Duodenal mucosa (tissue), 2 donors: Measurements from ENCODE around the gene TNPO2.
"Not testable (repeated sequence)": the region's sequence is repeated elsewhere in the genome, so short reads cannot be mapped to it uniquely, and the experiment has no call there.

Source experiments
- H3K27ac ChIP-seq: one replicate; pipeline ENCODE4 v1.7.0; 2013; ENCODE audit warnings: low read depth, low read length
- H3K27me3 ChIP-seq, 2 donors: one replicate each; pipeline ENCODE4 v1.7.0; 2013; ENCODE audit warnings: low read length in 2 of 2, control low read depth in 1 of 2; ENCODE audit not compliant: insufficient read depth in 2 of 2, control insufficient read depth in 1 of 2
- H3K36me3 ChIP-seq, 2 donors: one replicate each; pipeline ENCODE4 v1.7.0; 2013; ENCODE audit warnings: low read length in 2 of 2, control low read depth in 1 of 2; ENCODE audit not compliant: insufficient read depth in 2 of 2, control insufficient read depth in 1 of 2
- H3K4me1 ChIP-seq, 2 donors: one replicate each; pipeline ENCODE4 v1.7.0; 2013; ENCODE audit warnings: low read length in 2 of 2, control low read depth in 1 of 2; ENCODE audit not compliant: insufficient read depth in 2 of 2, control insufficient read depth in 1 of 2
- H3K4me3 ChIP-seq, 2 donors: one replicate each; pipeline ENCODE4 v1.7.0; 2013; ENCODE audit warnings: low read length in 2 of 2, low read depth in 1 of 2
- H3K9ac ChIP-seq, 2 donors: one replicate each; pipeline ENCODE4 v1.7.0; 2013; ENCODE audit warnings: low read length in 2 of 2, low read depth in 1 of 2
- H3K9me3 ChIP-seq, 2 donors: one replicate each; pipeline ENCODE4 v1.7.0; 2013; ENCODE audit warnings: low read length in 2 of 2, control low read depth in 1 of 2; ENCODE audit not compliant: control insufficient read depth in 1 of 2

TNPO2 gene

DNA sequence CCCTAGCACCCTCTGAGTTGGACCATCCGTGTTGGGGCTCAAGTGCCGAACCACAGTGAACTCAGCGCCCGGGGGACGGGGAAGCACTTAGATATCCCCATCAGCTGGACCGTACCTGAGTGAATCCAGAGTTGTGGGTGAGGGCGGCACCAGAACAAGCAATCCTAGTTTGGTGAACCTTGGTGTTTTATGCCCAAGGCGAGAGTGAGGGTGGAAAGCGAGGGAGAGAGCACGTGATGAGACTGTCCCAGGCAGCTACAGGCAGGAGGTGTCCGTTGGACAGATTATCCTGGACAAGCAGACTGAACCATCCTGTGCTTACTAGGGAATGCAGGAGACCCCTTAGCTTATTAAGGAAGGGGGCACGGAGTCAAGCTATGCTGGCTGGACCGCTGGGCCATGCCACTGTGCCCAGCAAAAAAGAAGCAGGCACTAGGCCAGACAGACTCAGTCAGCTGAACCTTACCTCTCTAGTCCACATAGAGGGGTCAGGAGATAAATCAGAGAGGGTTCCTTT, 14.2 kb upstream of the TNPO2 start:
- Histone ChIP-seq H3K9ac (peak overlapping the region; percentile 71 to 82), H3K9me3 (no peaks in the 10 kb centered on the region), H3K4me3 (peak overlapping the region; percentile 98 to 99), H3K4me1 (peaks cover 18 to 25% of the 10 kb centered on the region in 2 donors), H3K27me3 (no peaks in the 10 kb centered on the region), H3K36me3 (peaks cover 0 to 10% of the 10 kb centered on the region in 2 donors), H3K27ac (no peak overlapping the region)

DNA sequence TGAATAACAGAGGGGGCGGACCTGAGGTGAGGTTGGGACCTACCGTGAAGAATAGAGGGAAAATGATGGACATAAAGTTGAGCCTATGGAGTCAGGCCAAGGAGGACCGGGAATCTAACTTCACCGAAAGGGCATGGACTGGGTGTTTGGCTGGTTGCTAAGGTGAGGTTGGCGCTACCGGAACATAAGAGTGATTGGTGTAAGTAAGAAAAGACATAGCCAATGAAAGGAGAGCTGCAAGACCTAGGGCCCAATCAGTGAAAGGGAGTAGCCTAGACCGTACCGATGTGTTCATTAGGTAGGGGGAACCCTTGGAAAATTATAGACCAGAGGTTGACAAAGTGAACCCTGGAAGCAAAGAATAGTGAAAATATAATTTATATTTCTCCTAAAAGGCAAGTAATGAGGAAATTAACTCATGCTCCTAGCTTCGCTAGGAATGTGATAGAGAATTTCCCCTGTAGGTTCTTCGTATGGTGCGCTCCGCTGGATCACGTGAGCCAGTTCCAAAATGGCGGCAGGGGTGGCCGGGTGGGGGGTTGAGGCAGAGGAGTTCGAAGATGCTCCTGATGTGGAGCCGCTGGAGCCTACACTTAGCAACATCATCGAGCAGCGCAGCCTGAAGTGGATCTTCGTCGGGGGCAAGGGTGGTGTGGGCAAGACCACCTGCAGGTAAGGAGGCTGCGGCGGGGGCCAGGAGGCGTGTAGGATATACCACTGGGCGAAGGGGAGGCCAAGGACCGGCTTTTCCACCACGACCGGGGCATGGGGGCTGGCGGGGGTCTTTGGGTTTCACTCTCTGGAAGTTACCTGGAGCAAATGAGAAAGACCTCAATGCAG, 13.5 kb upstream of the TNPO2 start, which contains the start of gene GET3:
TSS of gene GET3 (plus strand) at position 503 of the 840 bp plus-strand sequence. CDS start at position 512, 9 bp downstream.
- H3K4me3 ChIP-seq, result peak within 1 kb of the TSS; percentile 98 to 99
- no peaks in the 10 kb centered on the region for H3K27me3 ChIP-seq
- peak within 1 kb of the TSS; percentile 71 to 82 for H3K9ac ChIP-seq
- peaks cover 19 to 31% of the 10 kb centered on the region in 2 donors for H3K4me1 ChIP-seq
- H3K36me3 ChIP-seq, result peaks cover 0 to 13% of the 10 kb centered on the region in 2 donors
- peak within 1 kb of the TSS; percentile 61 for H3K27ac ChIP-seq
- no peaks in the 10 kb centered on the region for H3K9me3 ChIP-seq

- Histone ChIP-seq H3K4me1 (peaks cover 20 to 33% of the 10 kb centered on the region in 2 donors), H3K27ac (peak overlapping the region; percentile 88), H3K36me3 (peaks cover 21 to 33% of the 10 kb centered on the region in 2 donors), H3K9me3 (no peaks in the 10 kb centered on the region), H3K4me3 (peak overlapping the region; percentile 96), H3K27me3 (no peaks in the 10 kb centered on the region), H3K9ac (peak overlapping the region; percentile 82 to 87)
Observed at GRCh38 chr19:12733369-12734214, 9.9 kb upstream of the TNPO2 start.

GRCh38 chr19:12731337-12731736, 7.6 kb upstream of the TNPO2 start:
- no peak overlapping the region for H3K4me3 ChIP-seq
- no peak overlapping the region for H3K9ac ChIP-seq
- H3K9me3 ChIP-seq, result no peaks in the 10 kb centered on the region
- H3K4me1 ChIP-seq, result peaks cover 12 to 18% of the 10 kb centered on the region in 2 donors
- no peak overlapping the region for H3K27ac ChIP-seq
- no peaks in the 10 kb centered on the region for H3K27me3 ChIP-seq
- peaks cover 21 to 42% of the 10 kb centered on the region in 2 donors for H3K36me3 ChIP-seq

- H3K4me1 ChIP-seq, result peaks cover 12 to 18% of the 10 kb centered on the region in 2 donors
- H3K27ac ChIP-seq, result no peak overlapping the region
- no peaks in the 10 kb centered on the region for H3K27me3 ChIP-seq
- H3K9ac ChIP-seq, result no peak overlapping the region
- H3K9me3 ChIP-seq, result no peaks in the 10 kb centered on the region
- H3K36me3 ChIP-seq, result peaks cover 21 to 42% of the 10 kb centered on the region in 2 donors
- no peak overlapping the region for H3K4me3 ChIP-seq
Observed at GRCh38 chr19:12730064-12730463, 6.3 kb upstream of the TNPO2 start.

- H3K27ac ChIP-seq, result no peak overlapping the region
- peaks cover 21 to 42% of the 10 kb centered on the region in 2 donors for H3K36me3 ChIP-seq
Observed at GRCh38 chr19:12727745-12728433, 4.2 kb upstream of the TNPO2 start.

DNA sequence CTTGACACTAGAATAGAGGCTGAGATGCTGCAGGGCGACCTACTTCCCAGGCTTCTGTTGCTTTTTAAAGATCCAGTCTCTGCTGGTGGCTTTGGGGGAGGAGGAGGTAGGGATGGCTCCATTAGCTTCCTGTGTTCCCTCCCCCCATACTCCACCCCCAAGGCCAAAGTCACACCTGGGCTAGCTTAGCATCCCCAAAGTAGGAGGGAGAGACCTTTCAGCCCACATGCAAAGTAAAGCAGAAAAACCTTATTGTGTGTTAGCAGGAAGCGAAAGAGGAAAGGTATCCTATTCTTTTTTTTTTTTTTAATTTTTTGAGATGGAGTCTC, 3.2 kb upstream of the TNPO2 start:
- H3K27me3 ChIP-seq, result no peaks in the 10 kb centered on the region
- no peaks in the 10 kb centered on the region for H3K9me3 ChIP-seq
- no peak overlapping the region for H3K9ac ChIP-seq
- no peak overlapping the region for H3K4me3 ChIP-seq
- no peak overlapping the region for H3K27ac ChIP-seq
- peaks cover 7 to 16% of the 10 kb centered on the region in 2 donors for H3K4me1 ChIP-seq
- peaks cover 21 to 37% of the 10 kb centered on the region in 2 donors for H3K36me3 ChIP-seq

More at GRCh38 chr19:12727745-12728433, 4.2 kb upstream of the TNPO2 start:
- no peaks in the 10 kb centered on the region for H3K27me3 ChIP-seq
- peaks cover 10 to 22% of the 10 kb centered on the region in 2 donors for H3K4me1 ChIP-seq
- H3K9ac ChIP-seq, result no peak overlapping the region
- no peaks in the 10 kb centered on the region for H3K9me3 ChIP-seq
- no peak overlapping the region for H3K4me3 ChIP-seq

DNA sequence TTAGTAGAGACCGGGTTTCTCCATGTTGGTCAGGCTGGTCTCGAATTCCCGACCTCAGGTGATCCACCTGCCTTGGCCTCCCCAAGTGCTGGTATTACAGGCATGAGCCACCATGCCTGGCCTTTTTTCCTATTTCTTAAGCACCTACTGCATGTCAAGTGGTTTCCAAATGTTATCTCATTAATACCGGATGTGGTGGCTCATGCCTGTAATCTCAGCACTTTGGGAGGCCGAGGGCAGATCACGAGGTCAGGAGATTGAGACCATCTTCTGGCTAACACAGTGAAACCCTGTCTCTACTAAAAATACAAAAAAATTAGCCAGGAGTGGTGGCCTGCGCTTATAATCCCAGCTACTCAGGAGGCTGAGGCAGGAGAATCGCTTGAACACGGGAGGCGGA, 1.9 kb upstream of the TNPO2 start:
- not testable (repeated sequence) for H3K9ac ChIP-seq, H3K9me3 ChIP-seq, H3K27ac ChIP-seq, H3K27me3 ChIP-seq, H3K4me3 ChIP-seq
- H3K36me3 ChIP-seq, result peaks cover 13 to 27% of the 10 kb centered on the region in 2 donors
- peaks cover 11 to 26% of the 10 kb centered on the region in 2 donors for H3K4me1 ChIP-seq

- peak overlapping the region; percentile 86 to 94 for H3K9ac ChIP-seq
- no peaks in the 10 kb centered on the region for H3K9me3 ChIP-seq
- peaks cover 14 to 31% of the 10 kb centered on the region in 2 donors for H3K4me1 ChIP-seq
- H3K27me3 ChIP-seq, result no peaks in the 10 kb centered on the region
- H3K36me3 ChIP-seq, result peaks cover 8 to 18% of the 10 kb centered on the region in 2 donors
- no peak overlapping the region for H3K27ac ChIP-seq
- H3K4me3 ChIP-seq, result peak overlapping the region; percentile 77 to 92
Observed at GRCh38 chr19:12723381-12723640, 421 bp downstream of the TNPO2 start.
